Panc1 (cell line): Measurements from ENCODE around the gene PLEKHN1. TPM values are rescaled to one million over a fixed set of nuclear protein-coding genes. Genes with fewer than 3 reads are reported as not detected.

Source experiments
- ATAC-seq: fragments of 200-7000 bp; cut with Tn5 transposase; 2 replicates; pipeline ENCODE4 v1.9.1; 2020; ENCODE audit warnings: mild to moderate bottlenecking, moderate library complexity
- BruUV-seq: library from RNA; stranded (reverse); fragments of 400-500 nt; replicated peaks from 2 replicates; lab custom pipeline; 2021; lab: Mats Ljungman, UMichigan
- CTCF ChIA-PET: fragments of 300-600 bp; sonication (Branson Sonifier 250); formaldehyde crosslinking; loops from one replicate; lab custom pipeline; 2022; ENCODE audit warnings: antibody characterized with exemption; lab: Charles Lee
- POLR2A ChIA-PET: fragments of 300-600 bp; sonication (Branson Sonifier 250); formaldehyde crosslinking; loops from one replicate; lab custom pipeline; 2022; ENCODE audit warnings: antibody characterized with exemption; lab: Charles Lee
- DNase-seq: peaks from one replicate; pipeline ENCODE4 v3.0.0-alpha.2; 2010; ENCODE audit warnings: low read depth, low spot score
- H3K27ac ChIP-seq: 2 replicates; pipeline ENCODE4 v1.5.1; 2011; ENCODE audit warnings: mild to moderate bottlenecking, low read length, inconsistent platforms
- H3K27me3 ChIP-seq: fragments of 200-500 bp; sonication (Bioruptor generic); 2 replicates; pipeline ENCODE4 v1.6.0; 2014; ENCODE audit warnings: low read length, inconsistent platforms; ENCODE audit not compliant: control insufficient read depth, insufficient read depth
- H3K36me3 ChIP-seq: fragments of 200-500 bp; sonication (Bioruptor generic); 2 replicates; pipeline ENCODE4 v1.5.1; 2014; ENCODE audit warnings: inconsistent platforms, mild to moderate bottlenecking, low read length, moderate library complexity; ENCODE audit not compliant: control insufficient read depth, insufficient read depth
- H3K4me1 ChIP-seq: 2 replicates; pipeline ENCODE4 v1.5.1; 2011; ENCODE audit warnings: inconsistent platforms, mild to moderate bottlenecking, low read length, moderate library complexity; ENCODE audit not compliant: control insufficient read depth, insufficient read depth
- H3K4me3 ChIP-seq, 2 experiments: 2 replicates each; pipeline ENCODE4 v1.5.1; 2011 to 2012; ENCODE audit warnings: low read depth in 2 of 2, low read length in 2 of 2, mild to moderate bottlenecking in 2 of 2, inconsistent platforms in 1 of 2, moderate library complexity in 1 of 2
- H3K9me3 ChIP-seq: fragments of 200-500 bp; sonication (Bioruptor generic); 2 replicates; pipeline ENCODE4 v1.5.1; 2014; ENCODE audit warnings: low read depth, mild to moderate bottlenecking, inconsistent platforms, low read length, moderate library complexity; ENCODE audit not compliant: control insufficient read depth, insufficient read depth
- POLR2AphosphoS5 ChIP-seq: IDR thresholded peaks from 2 replicates; pipeline ENCODE4 v1.6.1; 2012; ENCODE audit warnings: mild to moderate bottlenecking, low read depth, low read length, moderate library complexity
- SIN3A ChIP-seq: IDR thresholded peaks from 2 replicates; pipeline ENCODE4 v1.6.1; 2012; ENCODE audit warnings: low read depth, mild to moderate bottlenecking, low read length, moderate library complexity, borderline replicate concordance; ENCODE audit not compliant: insufficient read depth
- TCF7L2 ChIP-seq: IDR thresholded peaks from 2 replicates; pipeline ENCODE4 v1.6.1; 2011; ENCODE audit warnings: mild to moderate bottlenecking, low read depth, low read length, inconsistent platforms
- in situ Hi-C: cut with HindIII; loops from 2 replicates; pipeline ENCODE4 v1.10.0; 2016; ENCODE audit warnings: low sequenced_read_pairs, low pct_unique_long_range_greater_than_20kb
- intact Hi-C: fragments of 100-400 bp; cut with micrococcal nuclease; formaldehyde crosslinking; loops from one replicate; pipeline ENCODE4 v1.10.0; 2022; ENCODE audit not compliant: unreplicated experiment
- total RNA-seq: library from RNA; stranded (reverse); gene quantifications from one replicate; pipeline ENCODE4 v1.2.1, GENCODE V29; 2021; ENCODE audit not compliant: unreplicated experiment
- TF ChIP-seq, protein P1 (sequence below): fragments of 450-650 bp; IDR thresholded peaks from 2 replicates; pipeline ENCODE4 v1.5.1; 2017; ENCODE audit warnings: mild to moderate bottlenecking
- TF ChIP-seq, protein P2 (sequence below), 2 experiments: IDR thresholded peaks; 2 replicates each; pipeline ENCODE4 v1.6.1; 2011 to 2012; ENCODE audit warnings: low read depth in 2 of 2, control low read depth in 1 of 2, low read length in 1 of 2, mild to moderate bottlenecking in 1 of 2, moderate library complexity in 1 of 2; ENCODE audit not compliant: insufficient read depth in 1 of 2

PLEKHN1 gene
- total RNA-seq, 1 experiment from 2014 or later, result 9.8 TPM

DNA sequence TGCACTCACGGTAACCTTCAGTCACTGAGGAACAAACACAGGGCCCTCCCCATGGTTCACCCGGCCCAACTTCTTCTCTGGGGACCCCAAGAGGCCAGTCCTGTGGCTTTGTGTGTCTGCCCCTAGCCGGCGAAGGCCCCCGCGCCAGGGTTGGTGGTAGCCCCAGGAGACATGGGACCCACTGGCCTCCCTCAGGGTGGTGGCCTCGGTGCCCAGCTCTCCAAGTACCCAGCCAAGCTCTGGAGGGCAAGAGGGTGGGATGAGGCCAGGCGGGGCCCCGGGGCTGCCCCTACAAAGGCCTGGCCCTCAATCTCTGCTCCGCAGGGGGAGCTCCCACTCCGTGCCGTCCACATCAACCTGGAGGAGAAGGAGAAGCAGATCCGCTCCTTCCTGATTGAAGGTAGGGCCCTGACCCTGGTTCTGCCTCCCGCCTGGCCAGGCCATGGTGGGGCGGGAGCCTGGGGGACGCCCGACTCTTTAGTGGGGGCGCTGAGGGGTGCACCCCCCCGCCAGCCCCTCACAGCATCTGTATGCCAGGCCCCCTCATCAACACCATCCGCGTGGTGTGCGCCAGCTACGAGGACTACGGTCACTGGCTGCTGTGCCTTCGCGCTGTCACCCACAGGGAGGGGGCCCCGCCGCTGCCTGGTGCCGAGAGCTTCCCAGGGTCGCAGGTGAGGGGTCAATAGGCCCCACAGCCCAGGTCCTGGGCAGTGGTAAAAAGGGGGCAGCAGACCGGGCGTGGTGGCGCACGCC is 5.6 kb downstream of the PLEKHN1 start:
- no peaks in the 10 kb centered on the region for H3K9me3 ChIP-seq
- H3K36me3 ChIP-seq, result no peaks in the 10 kb centered on the region
- DNase-seq, result no peak
- BruUV-seq, result no TSS peak
- peaks cover 11% of the 10 kb centered on the region; the same call in 1 of the 2 replicates for H3K4me1 ChIP-seq
- H3K27ac ChIP-seq, result no peak overlapping the region
- intact Hi-C loops (no loop called here), in situ Hi-C loops (no loop called here)
- ChIA-PET CTCF (no interaction called here), POLR2A (no interaction called here)
- ATAC-seq, result no peak
- no peaks in the 10 kb centered on the region for H3K27me3 ChIP-seq
- no peak overlapping the region for H3K4me3 ChIP-seq
- TF ChIP-seq, protein P1, sequence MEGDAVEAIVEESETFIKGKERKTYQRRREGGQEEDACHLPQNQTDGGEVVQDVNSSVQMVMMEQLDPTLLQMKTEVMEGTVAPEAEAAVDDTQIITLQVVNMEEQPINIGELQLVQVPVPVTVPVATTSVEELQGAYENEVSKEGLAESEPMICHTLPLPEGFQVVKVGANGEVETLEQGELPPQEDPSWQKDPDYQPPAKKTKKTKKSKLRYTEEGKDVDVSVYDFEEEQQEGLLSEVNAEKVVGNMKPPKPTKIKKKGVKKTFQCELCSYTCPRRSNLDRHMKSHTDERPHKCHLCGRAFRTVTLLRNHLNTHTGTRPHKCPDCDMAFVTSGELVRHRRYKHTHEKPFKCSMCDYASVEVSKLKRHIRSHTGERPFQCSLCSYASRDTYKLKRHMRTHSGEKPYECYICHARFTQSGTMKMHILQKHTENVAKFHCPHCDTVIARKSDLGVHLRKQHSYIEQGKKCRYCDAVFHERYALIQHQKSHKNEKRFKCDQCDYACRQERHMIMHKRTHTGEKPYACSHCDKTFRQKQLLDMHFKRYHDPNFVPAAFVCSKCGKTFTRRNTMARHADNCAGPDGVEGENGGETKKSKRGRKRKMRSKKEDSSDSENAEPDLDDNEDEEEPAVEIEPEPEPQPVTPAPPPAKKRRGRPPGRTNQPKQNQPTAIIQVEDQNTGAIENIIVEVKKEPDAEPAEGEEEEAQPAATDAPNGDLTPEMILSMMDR, result no peak
- TF ChIP-seq POLR2AphosphoS5, result no peak
- TF ChIP-seq TCF7L2, result no peak
- TF ChIP-seq SIN3A, result no peak
- TF ChIP-seq, protein P2, sequence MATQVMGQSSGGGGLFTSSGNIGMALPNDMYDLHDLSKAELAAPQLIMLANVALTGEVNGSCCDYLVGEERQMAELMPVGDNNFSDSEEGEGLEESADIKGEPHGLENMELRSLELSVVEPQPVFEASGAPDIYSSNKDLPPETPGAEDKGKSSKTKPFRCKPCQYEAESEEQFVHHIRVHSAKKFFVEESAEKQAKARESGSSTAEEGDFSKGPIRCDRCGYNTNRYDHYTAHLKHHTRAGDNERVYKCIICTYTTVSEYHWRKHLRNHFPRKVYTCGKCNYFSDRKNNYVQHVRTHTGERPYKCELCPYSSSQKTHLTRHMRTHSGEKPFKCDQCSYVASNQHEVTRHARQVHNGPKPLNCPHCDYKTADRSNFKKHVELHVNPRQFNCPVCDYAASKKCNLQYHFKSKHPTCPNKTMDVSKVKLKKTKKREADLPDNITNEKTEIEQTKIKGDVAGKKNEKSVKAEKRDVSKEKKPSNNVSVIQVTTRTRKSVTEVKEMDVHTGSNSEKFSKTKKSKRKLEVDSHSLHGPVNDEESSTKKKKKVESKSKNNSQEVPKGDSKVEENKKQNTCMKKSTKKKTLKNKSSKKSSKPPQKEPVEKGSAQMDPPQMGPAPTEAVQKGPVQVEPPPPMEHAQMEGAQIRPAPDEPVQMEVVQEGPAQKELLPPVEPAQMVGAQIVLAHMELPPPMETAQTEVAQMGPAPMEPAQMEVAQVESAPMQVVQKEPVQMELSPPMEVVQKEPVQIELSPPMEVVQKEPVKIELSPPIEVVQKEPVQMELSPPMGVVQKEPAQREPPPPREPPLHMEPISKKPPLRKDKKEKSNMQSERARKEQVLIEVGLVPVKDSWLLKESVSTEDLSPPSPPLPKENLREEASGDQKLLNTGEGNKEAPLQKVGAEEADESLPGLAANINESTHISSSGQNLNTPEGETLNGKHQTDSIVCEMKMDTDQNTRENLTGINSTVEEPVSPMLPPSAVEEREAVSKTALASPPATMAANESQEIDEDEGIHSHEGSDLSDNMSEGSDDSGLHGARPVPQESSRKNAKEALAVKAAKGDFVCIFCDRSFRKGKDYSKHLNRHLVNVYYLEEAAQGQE (IDR thresholded peaks at IDR 0.05; ENCODE audit: insufficient read depth in 1 of 2, low read depth in 2 of 2, low read length in 1 of 2), result no peak

DNA sequence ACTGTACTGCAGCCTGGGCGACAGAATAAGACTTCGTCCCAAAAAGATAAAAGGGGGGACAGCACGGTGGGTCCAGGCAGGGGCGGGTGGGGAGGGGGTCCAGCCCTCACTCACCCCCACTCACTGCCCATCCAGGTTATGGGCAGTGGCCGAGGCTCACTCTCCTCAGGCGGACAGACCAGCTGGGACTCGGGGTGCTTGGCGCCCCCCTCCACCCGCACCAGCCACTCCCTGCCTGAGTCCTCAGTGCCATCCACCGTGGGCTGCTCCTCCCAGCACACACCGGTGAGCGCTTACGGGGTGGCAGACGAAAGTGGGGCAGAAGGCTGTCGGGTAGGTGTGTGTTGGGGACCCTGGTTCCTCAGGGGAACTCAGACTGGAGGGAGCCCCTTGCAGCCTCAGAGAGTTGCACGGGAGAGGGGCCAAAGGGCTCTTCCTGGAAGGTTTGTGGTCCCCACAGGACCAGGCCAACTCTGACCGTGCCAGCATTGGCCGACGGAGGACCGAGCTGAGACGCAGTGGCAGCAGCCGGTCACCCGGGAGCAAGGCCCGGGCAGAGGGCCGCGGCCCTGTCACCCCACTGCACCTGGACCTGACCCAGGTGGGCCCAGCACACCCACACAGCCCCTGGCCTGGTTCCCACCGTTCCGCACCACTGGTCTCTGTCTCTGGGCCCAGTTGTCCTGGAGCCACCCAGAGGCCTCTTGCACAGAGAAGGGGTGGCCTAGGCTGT is 6.6 kb downstream of the PLEKHN1 start:
- no peaks in the 10 kb centered on the region for H3K27me3 ChIP-seq
- POLR2A ChIA-PET, result no interaction called here
- intact Hi-C loops, result no loop called here
- in situ Hi-C loops, result no loop called here
- no peaks in the 10 kb centered on the region for H3K36me3 ChIP-seq
- H3K4me3 ChIP-seq, result no peak overlapping the region
- H3K9me3 ChIP-seq, result no peaks in the 10 kb centered on the region
- BruUV-seq, result no TSS peak
- TF ChIP-seq TCF7L2, result no peak
- TF ChIP-seq, protein P1, result no peak
- TF ChIP-seq, protein P2 (IDR thresholded peaks at IDR 0.05; ENCODE audit: insufficient read depth in 1 of 2, low read depth in 2 of 2, low read length in 1 of 2), result no peak
- TF ChIP-seq POLR2AphosphoS5, result no peak
- no peak for TF ChIP-seq SIN3A
- CTCF ChIA-PET, result no interaction called here
- H3K4me1 ChIP-seq, result peaks cover 7% of the 10 kb centered on the region; the same call in 1 of the 2 replicates
- H3K27ac ChIP-seq, result no peak overlapping the region
- DNase-seq, result no peak
- ATAC-seq, result no peak
